PC-9 (cell line): ENCODE results near the gene CDKN2B. TPM values are rescaled to one million over a fixed set of nuclear protein-coding genes. Genes with fewer than 3 reads are reported as not detected.

Experiments used
- BruUV-seq: library from RNA; stranded (reverse); fragments of 400-500 nt; replicated peaks from 2 replicates; lab custom pipeline; 2021; lab: Mats Ljungman, UMichigan
- CTCF ChIA-PET: fragments of 300-600 bp; sonication (Branson Sonifier 250); formaldehyde crosslinking; loops from one replicate; lab custom pipeline; 2022; ENCODE audit warnings: antibody characterized with exemption; lab: Charles Lee
- POLR2A ChIA-PET: fragments of 300-600 bp; sonication (Branson Sonifier 250); formaldehyde crosslinking; loops from one replicate; lab custom pipeline; 2022; ENCODE audit warnings: antibody characterized with exemption; ENCODE audit not compliant: unreplicated experiment; lab: Charles Lee
- DNase-seq, 2 experiments: peaks; one replicate each; pipeline versions ENCODE4 v3.0.0 to v3.0.0-alpha.2; 2015 to 2022; ENCODE audit warnings: mixed read lengths in 1 of 2
- H2AFZ ChIP-seq: fragments of 200-600 bp; sonication (generic); 2 replicates; pipeline ENCODE4 v1.8.1; 2017; ENCODE audit warnings: antibody characterized with exemption
- H3F3A ChIP-seq: fragments of 200-600 bp; sonication (generic); 2 replicates; pipeline ENCODE4 v1.8.1; 2017; ENCODE audit warnings: antibody characterized with exemption, mild to moderate bottlenecking, low read depth; ENCODE audit not compliant: insufficient read depth
- H3K27ac ChIP-seq: fragments of 200-600 bp; sonication (generic); 2 replicates; pipeline ENCODE4 v1.6.1; 2016; ENCODE audit warnings: mixed run types
- H3K27me3 ChIP-seq: fragments of 200-600 bp; sonication (generic); 2 replicates; pipeline ENCODE4 v1.6.1; 2016; ENCODE audit warnings: low read depth, mixed run types; ENCODE audit not compliant: insufficient read depth
- H3K36me3 ChIP-seq: fragments of 200-600 bp; sonication (generic); 2 replicates; pipeline ENCODE4 v1.6.1; 2016; ENCODE audit warnings: low read depth, mixed run types
- H3K4me1 ChIP-seq: fragments of 200-600 bp; sonication (generic); replicated peaks from 2 replicates; pipeline ENCODE4 v1.6.1; 2016; ENCODE audit warnings: mixed run types; ENCODE audit not compliant: insufficient read depth
- H3K4me2 ChIP-seq: fragments of 200-600 bp; sonication (generic); 2 replicates; pipeline ENCODE4 v1.6.1; 2017; ENCODE audit warnings: mixed run types
- H3K4me3 ChIP-seq: fragments of 200-600 bp; sonication (generic); 2 replicates; pipeline ENCODE4 v1.6.1; 2016; ENCODE audit warnings: mixed run types
- H3K79me2 ChIP-seq: fragments of 200-600 bp; sonication (generic); 2 replicates; pipeline ENCODE4 v1.6.1; 2017; ENCODE audit warnings: low read depth, mixed run types
- H3K9me2 ChIP-seq: fragments of 200-600 bp; sonication (generic); 2 replicates; pipeline ENCODE4 v1.8.1; 2017; ENCODE audit warnings: mild to moderate bottlenecking; ENCODE audit not compliant: insufficient read depth
- H3K9me3 ChIP-seq: fragments of 200-600 bp; sonication (generic); 2 replicates; pipeline ENCODE4 v1.8.1; 2016; ENCODE audit warnings: low read depth; ENCODE audit not compliant: insufficient read depth
- H4K20me1 ChIP-seq: fragments of 200-600 bp; sonication (generic); 2 replicates; pipeline ENCODE4 v1.8.1; 2017; ENCODE audit not compliant: insufficient read depth
- EZH2 ChIP-seq: fragments of 200-600 bp; sonication (generic); IDR thresholded peaks from 2 replicates; pipeline ENCODE4 v1.8.0; 2017; ENCODE audit warnings: antibody characterized with exemption, low read depth
- intact Hi-C: fragments of 100-400 bp; cut with micrococcal nuclease; formaldehyde crosslinking; loops from one replicate; pipeline ENCODE4 v1.10.0; 2022; ENCODE audit not compliant: unreplicated experiment
- total RNA-seq: library from RNA; stranded (reverse); gene quantifications from 2 replicates; pipeline ENCODE4 v1.2.3, GENCODE V29; 2021
- TF ChIP-seq, protein P1 (sequence below): fragments of 200-600 bp; sonication (generic); conservative IDR thresholded peaks from 2 replicates; pipeline ENCODE4 v1.6.1; 2017; ENCODE audit warnings: mixed run types, antibody characterized with exemption, mild to moderate bottlenecking, moderate library complexity

Gene CDKN2B
- total RNA-seq, 1 experiment from 2014 or later: 33.8 TPM

DNA sequence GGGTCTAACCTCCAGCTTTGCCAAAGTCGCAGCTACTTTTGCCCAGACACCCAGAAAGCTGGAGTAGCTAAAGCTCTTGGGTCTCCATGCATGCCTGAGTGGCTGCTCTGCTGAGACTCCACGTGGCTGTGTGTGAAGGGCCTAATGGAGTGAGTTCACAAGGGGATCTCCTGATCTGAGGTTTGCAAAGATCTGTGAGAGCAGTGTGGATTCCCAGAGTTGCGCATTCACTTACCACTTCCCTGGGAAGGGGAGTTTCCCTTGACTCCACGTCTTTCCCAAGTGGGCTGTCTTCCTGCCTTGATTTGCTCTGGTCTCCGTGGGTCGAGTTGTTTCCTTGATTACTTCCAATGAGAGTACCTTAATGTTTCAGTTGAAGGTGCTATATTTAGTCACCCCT is 17.6 kb upstream of the CDKN2B start:
- Histone ChIP-seq H3K4me2 (no peak overlapping the region), H3K27me3 (no peaks in the 10 kb centered on the region), H3K36me3 (peaks cover 4% of the 10 kb centered on the region), H3K79me2 (peaks cover 7% of the 10 kb centered on the region; the same call in 1 of the 2 replicates), H3F3A (peaks cover 5% of the 10 kb centered on the region; the same call in 1 of the 2 replicates), H3K4me1 (peaks cover 15% of the 10 kb centered on the region), H3K9me2 (no peaks in the 10 kb centered on the region), H3K9me3 (0 out of 2 replicates have a peak, but pooled peaks cover 4% of the 10 kb centered on the region), H4K20me1 (no peaks in the 10 kb centered on the region), H2AFZ (no peak overlapping the region), H3K27ac (no peak overlapping the region), H3K4me3 (no peak overlapping the region)
- POLR2A ChIA-PET: no interaction called here
- intact Hi-C loops: no loop called here
- CTCF ChIA-PET: no interaction called here
- no peak for DNase-seq
- TF ChIP-seq EZH2: no peak
- TF ChIP-seq, protein P1, sequence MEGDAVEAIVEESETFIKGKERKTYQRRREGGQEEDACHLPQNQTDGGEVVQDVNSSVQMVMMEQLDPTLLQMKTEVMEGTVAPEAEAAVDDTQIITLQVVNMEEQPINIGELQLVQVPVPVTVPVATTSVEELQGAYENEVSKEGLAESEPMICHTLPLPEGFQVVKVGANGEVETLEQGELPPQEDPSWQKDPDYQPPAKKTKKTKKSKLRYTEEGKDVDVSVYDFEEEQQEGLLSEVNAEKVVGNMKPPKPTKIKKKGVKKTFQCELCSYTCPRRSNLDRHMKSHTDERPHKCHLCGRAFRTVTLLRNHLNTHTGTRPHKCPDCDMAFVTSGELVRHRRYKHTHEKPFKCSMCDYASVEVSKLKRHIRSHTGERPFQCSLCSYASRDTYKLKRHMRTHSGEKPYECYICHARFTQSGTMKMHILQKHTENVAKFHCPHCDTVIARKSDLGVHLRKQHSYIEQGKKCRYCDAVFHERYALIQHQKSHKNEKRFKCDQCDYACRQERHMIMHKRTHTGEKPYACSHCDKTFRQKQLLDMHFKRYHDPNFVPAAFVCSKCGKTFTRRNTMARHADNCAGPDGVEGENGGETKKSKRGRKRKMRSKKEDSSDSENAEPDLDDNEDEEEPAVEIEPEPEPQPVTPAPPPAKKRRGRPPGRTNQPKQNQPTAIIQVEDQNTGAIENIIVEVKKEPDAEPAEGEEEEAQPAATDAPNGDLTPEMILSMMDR: no peak
- BruUV-seq: no TSS peak

- Histone ChIP-seq H3K4me3 (no peak overlapping the region), H3F3A (no peaks in the 10 kb centered on the region), H3K36me3 (no peaks in the 10 kb centered on the region; the same call in 1 of the 2 replicates), H3K9me2 (no peaks in the 10 kb centered on the region), H3K9me3 (no peaks in the 10 kb centered on the region), H3K27me3 (no peaks in the 10 kb centered on the region), H2AFZ (no peak overlapping the region), H3K4me2 (no peak overlapping the region), H3K27ac (no peak overlapping the region), H3K4me1 (no peaks in the 10 kb centered on the region), H3K79me2 (peaks cover 7% of the 10 kb centered on the region; the same call in 1 of the 2 replicates), H4K20me1 (no peaks in the 10 kb centered on the region)
- ChIA-PET CTCF (no interaction called here), POLR2A (no interaction called here)
- no peak for DNase-seq
- intact Hi-C loops: no loop called here
- BruUV-seq: no TSS peak
- TF ChIP-seq EZH2: no peak
- TF ChIP-seq, protein P1: no peak
Measured at GRCh38 chr9:22022396-22022795, 13.3 kb upstream of the CDKN2B start.

DNA sequence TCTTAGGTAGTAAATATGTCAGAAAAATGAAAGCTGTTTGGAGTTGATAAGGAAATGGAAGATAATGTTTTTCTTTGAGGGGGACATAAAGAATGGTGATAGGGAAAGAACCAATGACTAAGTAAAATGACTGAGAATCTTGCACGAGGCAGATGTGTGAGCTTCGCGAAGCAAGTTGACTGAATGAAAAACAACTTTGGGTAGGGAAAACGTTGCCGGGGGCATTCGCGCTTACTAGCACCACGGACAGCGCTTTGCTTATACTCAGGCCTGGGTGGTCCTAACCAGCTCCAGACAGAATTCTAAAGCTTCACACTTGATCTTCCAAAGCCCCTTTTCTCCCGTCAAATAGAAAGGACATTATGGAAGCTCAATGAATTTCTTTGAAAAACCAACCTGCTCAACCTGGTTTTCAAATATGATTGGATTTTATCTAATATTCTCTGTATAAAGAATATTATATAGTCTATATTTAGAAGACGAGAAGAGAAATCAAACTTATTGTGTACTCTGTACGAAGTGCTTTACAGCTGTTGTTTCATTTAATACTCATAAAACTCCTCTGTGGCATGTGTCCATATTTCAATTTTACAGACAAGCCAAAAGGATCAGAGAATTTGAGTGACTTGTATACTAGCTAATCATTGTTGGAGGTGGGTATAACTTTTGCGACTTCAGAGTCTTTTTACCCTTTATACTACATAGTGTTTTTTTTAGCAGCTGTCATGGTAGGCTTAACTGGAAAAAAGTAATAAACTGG is 1.9 kb upstream of the CDKN2B start:
- Histone ChIP-seq H3K27me3 (no peaks in the 10 kb centered on the region), H2AFZ (no peak overlapping the region), H3K4me1 (peaks cover 13% of the 10 kb centered on the region), H3K27ac (no peak overlapping the region; the same call in 1 of the 2 replicates), H3K9me2 (no peaks in the 10 kb centered on the region), H3F3A (peaks cover 13% of the 10 kb centered on the region), H3K36me3 (peaks cover 15% of the 10 kb centered on the region), H4K20me1 (peaks cover 8% of the 10 kb centered on the region), H3K79me2 (peaks cover 45% of the 10 kb centered on the region), H3K4me3 (no peak overlapping the region), H3K9me3 (no peaks in the 10 kb centered on the region), H3K4me2 (peak overlapping the region; percentile 92; the same call in 1 of the 2 replicates)
- intact Hi-C loops: no loop called here
- BruUV-seq: no TSS peak
- ChIA-PET POLR2A (no interaction called here), CTCF (no interaction called here)
- no peak for DNase-seq
- TF ChIP-seq EZH2: no peak
- TF ChIP-seq, protein P1: no peak
